Thoracic aorta (tissue), 2 donors: ENCODE data around the gene F7. TPM values are rescaled to one million over a fixed set of nuclear protein-coding genes. Genes with fewer than 3 reads are reported as not detected.

Experiments
- ATAC-seq: fragments of 150-250 bp; one replicate; pipeline ENCODE4 v1.8.0; 2017; ENCODE audit warnings: low read depth; ENCODE audit not compliant: insufficient number of reproducible peaks, low FRiP score
- DNase-seq: peaks from one replicate; pipeline ENCODE4 v3.0.0-alpha.2; 2020; ENCODE audit warnings: low spot score
- H3K27ac ChIP-seq, 2 donors: fragments of 200-600 bp; sonication (generic); 1 replicate in 1 of 2; 2 replicates in 1 of 2; pipeline ENCODE4 v1.5.1; 2016; ENCODE audit warnings: mild to moderate bottlenecking in 2 of 2, moderate library complexity in 2 of 2
- H3K27me3 ChIP-seq: fragments of 200-600 bp; sonication (generic); replicated peaks from 2 replicates; pipeline ENCODE4 v1.6.0; 2016; ENCODE audit warnings: mild to moderate bottlenecking; ENCODE audit not compliant: insufficient read depth
- H3K36me3 ChIP-seq: fragments of 200-600 bp; sonication (generic); one replicate; pipeline ENCODE4 v1.5.1; 2016
- H3K4me1 ChIP-seq, 2 donors: fragments of 200-600 bp; sonication (generic); 1 replicate in 1 of 2; 2 replicates in 1 of 2; pipeline versions ENCODE4 v1.5.1 to v1.6.0; 2016; ENCODE audit warnings: low read depth in 2 of 2, mild to moderate bottlenecking in 1 of 2; ENCODE audit not compliant: control insufficient read depth in 1 of 2
- H3K4me3 ChIP-seq: fragments of 200-600 bp; sonication (generic); 2 replicates; pipeline ENCODE4 v1.5.1; 2016; ENCODE audit warnings: mild to moderate bottlenecking
- H3K9me3 ChIP-seq: fragments of 200-600 bp; sonication (generic); 2 replicates; pipeline ENCODE4 v1.5.1; 2016
- total RNA-seq, 2 donors: library from RNA; depleted of rRNA; stranded (reverse); fragments of >200 nt; gene quantifications; one replicate each; pipeline versions ENCODE4 v1.1.0 to v1.2.3, GENCODE V29; 2016
- TF ChIP-seq, protein P1 (sequence below): fragments of 200-600 bp; sonication (generic); IDR thresholded peaks from one replicate; pipeline ENCODE4 v1.5.1; 2019; ENCODE audit warnings: antibody characterized with exemption

F7 gene
- total RNA-seq, 2 donors from 2014 or later, result not detected

GRCh38 chr13:113157206-113157928 is 51.8 kb downstream of the F7 start:
- H3K9me3 ChIP-seq, result no peaks in the 10 kb centered on the region
- peaks cover 4 to 12% of the 10 kb centered on the region in 2 donors for H3K4me1 ChIP-seq
- DNase-seq (no peak), ATAC-seq (no peak)
- no peaks in the 10 kb centered on the region for H3K27me3 ChIP-seq
- H3K27ac ChIP-seq, result no peak overlapping the region
- TF ChIP-seq, protein P1, sequence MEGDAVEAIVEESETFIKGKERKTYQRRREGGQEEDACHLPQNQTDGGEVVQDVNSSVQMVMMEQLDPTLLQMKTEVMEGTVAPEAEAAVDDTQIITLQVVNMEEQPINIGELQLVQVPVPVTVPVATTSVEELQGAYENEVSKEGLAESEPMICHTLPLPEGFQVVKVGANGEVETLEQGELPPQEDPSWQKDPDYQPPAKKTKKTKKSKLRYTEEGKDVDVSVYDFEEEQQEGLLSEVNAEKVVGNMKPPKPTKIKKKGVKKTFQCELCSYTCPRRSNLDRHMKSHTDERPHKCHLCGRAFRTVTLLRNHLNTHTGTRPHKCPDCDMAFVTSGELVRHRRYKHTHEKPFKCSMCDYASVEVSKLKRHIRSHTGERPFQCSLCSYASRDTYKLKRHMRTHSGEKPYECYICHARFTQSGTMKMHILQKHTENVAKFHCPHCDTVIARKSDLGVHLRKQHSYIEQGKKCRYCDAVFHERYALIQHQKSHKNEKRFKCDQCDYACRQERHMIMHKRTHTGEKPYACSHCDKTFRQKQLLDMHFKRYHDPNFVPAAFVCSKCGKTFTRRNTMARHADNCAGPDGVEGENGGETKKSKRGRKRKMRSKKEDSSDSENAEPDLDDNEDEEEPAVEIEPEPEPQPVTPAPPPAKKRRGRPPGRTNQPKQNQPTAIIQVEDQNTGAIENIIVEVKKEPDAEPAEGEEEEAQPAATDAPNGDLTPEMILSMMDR, result no peak
- no peak overlapping the region for H3K4me3 ChIP-seq
- H3K36me3 ChIP-seq, result no peaks in the 10 kb centered on the region

DNA sequence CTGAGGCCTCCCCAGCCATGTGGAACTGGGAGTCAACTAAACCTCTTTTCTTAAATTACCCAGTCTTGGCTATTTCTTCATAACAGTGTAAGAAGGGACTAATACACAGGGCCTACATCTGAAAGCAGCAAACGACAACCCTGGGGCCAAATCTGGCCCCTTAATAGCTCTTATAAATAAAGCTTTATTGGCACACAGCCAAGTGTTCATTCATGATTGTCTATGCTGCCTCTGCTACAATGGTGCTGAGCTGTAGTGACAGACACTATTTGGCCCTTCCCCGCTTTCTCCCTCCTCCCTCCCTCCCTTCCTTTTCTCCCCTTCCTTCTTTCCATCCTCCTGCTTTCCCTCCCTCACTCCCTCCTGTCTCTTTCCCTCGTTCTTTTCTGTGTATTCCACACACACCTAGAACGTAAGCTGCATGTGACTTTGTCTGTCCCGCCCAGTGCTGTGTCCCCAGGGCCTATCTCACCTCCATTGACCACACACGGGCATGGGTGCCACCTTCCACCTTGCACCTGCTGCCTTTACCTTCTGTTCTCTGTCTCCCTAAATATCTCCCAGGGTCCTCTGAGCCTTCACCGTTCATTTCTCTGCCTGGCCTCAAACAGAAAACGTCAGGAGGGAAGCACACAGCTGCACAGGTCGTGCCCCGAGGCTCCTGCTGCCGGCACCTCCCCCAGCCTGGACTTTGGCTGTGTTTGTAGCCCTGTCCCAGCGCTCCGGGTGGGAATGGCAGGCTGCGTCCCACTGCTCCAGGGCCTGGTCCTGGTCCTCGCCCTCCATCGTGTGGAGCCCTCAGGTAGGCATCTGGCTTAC is 52.5 kb downstream of the F7 start, which contains the start of gene PROZ:
Gene PROZ (plus strand): TSS at position 720 of the 819 bp plus-strand sequence. CDS start 13 bp downstream, at position 733.
- H3K36me3 ChIP-seq, result no peaks in the 10 kb centered on the region
- H3K9me3 ChIP-seq, result no peaks in the 10 kb centered on the region
- peaks cover 1 to 5% of the 10 kb centered on the region in 2 donors for H3K4me1 ChIP-seq

DNA sequence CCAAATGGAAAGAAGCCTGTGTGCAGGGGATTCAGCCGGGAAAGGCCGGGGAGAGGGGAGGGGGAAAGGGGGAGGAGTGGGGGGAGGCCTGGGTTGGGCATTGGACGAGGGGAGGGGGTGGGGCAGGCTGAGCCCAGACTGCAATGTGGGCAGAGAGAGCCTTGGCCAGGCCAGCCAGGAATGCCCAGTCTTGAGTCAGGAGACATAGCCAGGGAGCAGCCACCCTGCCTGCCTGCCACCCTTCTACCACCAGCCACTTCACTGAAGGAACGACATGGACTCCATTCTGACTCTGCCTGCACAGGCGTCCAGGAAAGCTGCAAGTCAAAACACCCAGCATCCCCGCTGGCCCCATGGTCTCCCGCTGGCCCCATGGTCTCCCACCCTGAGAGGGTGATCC is 53.4 kb downstream of the F7 start:
- no peak for ATAC-seq
- H3K27me3 ChIP-seq, result no peaks in the 10 kb centered on the region

More for the DNA sequence above, 52.5 kb downstream of the F7 start, which contains the start of gene PROZ:
- H3K27ac ChIP-seq, result no peak within 1 kb of the TSS
- H3K27me3 ChIP-seq, result no peaks in the 10 kb centered on the region
- no peak within 1 kb of the TSS for H3K4me3 ChIP-seq
- ATAC-seq, result no peak
- DNase-seq, result no peak
- TF ChIP-seq, protein P1, result no peak

DNA sequence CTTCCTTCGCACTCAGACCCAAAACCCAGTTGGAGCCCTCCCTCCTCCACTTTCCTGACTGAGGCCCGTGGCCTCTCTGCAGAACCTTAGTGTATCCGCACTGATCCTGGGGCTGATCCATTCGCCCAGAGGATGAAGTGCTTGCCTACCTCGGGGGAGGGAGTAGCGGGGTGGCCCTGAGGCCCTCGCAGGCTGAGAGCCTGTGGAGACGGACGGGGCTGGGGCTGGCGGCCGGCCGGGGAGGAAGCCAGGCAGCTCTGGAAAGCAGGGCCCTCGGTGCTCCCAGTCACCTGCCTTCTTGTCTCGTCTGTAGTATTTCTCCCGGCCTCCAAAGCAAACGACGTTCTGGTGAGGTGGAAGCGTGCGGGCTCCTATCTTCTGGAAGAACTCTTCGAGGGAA is 54.1 kb downstream of the F7 start:
- Histone ChIP-seq H3K27ac (no peak overlapping the region), H3K27me3 (no peaks in the 10 kb centered on the region), H3K36me3 (no peaks in the 10 kb centered on the region), H3K4me3 (no peak overlapping the region), H3K4me1 (no peaks in the 10 kb centered on the region), H3K9me3 (no peaks in the 10 kb centered on the region)
- DNase-seq (no peak), ATAC-seq (no peak)
- TF ChIP-seq, protein P1, result no peak

More for the DNA sequence above, 53.4 kb downstream of the F7 start:
- Histone ChIP-seq H3K9me3 (no peaks in the 10 kb centered on the region), H3K36me3 (no peaks in the 10 kb centered on the region), H3K4me3 (no peak overlapping the region), H3K27ac (no peak overlapping the region), H3K4me1 (no peaks in the 10 kb centered on the region)
- TF ChIP-seq, protein P1, result no peak
- DNase-seq, result no peak

DNA sequence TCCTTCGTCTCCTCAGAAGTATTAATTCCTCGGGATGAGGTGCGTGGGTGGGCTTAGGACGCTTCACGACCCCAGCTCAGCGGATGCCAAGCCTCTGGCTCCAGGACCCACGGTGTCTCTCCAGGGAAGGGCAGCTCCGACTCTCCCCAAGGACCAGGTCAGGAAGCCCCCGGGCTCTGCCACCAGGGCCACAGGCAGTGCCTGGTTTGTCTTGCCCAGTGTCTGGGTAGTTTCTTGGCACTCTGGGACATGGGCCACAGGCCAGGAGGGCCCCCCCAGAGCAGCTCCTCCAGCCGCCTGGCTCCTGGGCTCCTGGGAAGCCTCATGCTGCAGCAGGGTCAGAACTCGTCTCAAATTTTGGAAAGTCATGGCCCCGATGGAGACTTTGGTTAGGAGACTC is 55.4 kb downstream of the F7 start:
- Histone ChIP-seq H3K27me3 (no peaks in the 10 kb centered on the region), H3K4me1 (no peaks in the 10 kb centered on the region), H3K4me3 (no peak overlapping the region), H3K36me3 (no peaks in the 10 kb centered on the region), H3K9me3 (no peaks in the 10 kb centered on the region), H3K27ac (no peak overlapping the region)
- ATAC-seq (no peak), DNase-seq (no peak)
- TF ChIP-seq, protein P1, result no peak
